NCI-H1694 treated with DMSO at 0.1 percent for 48 hours (cell line): ENCODE results near the gene ANGEL2.
"Not testable (repeated sequence)": the region's sequence is repeated elsewhere in the genome, so short reads cannot be mapped to it uniquely, and the experiment has no call there.

ENCODE experiments used
- DNase-seq: peaks from one replicate; lab custom pipeline; 2025; lab: John Stamatoyannopoulos, UW

Gene ANGEL2

DNA sequence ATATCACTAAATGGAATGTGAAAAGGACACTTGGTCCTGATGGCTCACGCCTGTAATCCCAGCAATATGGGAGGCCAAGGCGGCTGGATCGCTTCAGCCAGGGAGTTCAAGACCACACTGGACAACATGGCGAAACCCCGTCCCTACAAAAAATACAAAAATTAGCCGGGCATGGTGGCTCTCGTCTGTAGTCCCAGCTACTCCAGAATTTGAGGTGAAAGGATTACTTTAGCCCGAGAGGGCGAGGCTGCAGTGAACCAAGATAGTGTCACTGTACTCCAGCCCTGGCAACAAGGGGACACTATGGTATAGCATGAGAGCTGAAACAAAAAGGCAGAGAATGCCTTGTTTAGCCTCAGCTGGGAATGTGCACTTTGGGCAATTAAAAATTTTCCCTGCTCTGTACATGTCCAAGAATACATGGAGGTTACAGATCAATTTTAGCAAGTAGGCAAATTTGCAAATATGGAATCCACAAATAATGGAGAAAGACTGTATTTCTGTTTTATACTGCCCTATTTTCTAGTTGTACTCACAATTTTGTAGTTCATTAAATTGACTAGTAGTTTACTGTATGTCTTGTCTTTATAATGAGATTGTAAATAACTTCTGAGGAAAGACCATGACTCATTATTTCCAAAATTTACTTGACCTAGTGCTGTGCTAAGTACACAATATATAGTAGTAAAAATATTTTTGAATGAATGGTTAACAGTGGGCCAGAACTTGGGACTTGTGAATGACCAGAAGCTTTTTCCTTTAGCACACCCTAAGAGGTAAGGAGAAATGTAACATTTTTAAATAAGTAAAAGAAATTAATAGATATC is 2.0 kb upstream of the ANGEL2 start:
- no peak for DNase-seq

DNA sequence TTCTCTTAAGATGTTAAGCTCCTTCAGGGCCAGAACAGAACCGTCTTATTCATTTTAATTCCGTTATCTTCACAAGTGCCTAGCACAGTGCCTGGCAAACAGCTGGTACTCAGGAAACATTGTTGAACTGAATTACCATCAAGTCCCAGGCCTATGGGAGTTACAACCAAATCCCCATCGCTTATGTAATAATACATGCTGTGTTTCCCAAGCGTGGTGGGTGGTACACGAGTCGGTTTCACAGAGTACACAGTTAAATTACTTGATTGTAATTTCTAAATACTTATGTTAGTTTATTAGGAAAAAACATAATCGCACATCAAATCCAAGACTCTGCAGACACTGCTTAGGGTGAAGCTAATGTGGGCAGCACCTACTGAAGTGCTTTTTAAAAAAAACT is 1.0 kb downstream of the ANGEL2 start:
- DNase-seq, result no peak

DNA sequence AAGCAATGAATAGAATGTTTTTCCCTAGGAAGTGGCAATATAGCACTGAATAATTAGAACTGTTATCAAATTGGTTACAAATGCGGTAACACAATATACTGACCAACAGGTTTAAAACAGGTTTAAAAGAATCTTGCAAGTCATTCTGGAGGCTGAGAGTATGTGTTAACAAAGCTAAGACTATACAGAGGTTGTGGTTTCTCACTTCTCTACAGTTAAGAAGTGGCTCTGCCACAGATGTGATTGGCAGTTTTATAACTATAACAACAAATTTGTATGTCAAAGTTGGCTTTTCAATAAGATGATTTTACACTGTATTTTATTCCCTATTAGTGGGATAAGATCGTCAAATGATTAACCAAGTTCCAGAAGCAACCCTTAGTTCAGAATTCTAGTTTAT is 7.1 kb downstream of the ANGEL2 start:
- DNase-seq, result no peak

DNA sequence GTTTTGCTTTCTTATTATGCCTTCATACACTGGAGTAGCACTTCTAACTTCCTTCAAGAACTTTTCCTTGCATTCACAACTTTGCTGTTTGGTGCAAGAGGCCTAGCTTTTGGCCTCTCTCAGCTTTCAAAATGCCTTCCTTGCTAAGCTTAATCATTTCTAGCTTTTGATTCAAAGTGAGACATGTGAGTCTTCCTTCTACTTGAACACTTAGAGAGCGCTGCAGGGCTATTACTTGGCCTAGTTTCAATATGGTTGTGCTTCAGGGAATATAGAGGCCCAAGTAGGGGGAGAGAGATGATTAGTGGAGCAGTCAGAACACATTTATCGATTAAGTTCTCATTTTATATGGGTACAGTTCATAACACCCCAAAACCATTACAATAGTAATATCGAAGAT is 12.4 kb downstream of the ANGEL2 start:
- no peak for DNase-seq

DNA sequence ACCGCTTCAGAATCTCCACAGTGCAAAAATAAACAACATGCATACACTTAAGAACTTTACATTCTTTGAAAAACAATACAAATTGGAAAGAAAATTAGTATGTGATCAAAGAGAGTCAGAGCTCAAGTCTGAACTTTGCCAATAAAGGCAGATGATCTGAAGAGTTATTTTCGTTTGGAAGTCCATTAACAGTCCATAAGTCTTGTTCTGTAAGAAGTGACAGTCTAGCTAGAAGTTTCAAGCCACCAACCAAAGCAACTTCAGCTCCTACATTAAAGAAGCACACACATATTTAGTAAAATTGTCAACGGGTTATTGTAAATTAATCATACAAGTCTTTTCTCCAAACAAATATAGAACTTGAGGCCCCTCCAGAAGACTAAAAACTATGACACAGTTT is 20.7 kb downstream of the ANGEL2 start:
- DNase-seq, result no peak

DNA sequence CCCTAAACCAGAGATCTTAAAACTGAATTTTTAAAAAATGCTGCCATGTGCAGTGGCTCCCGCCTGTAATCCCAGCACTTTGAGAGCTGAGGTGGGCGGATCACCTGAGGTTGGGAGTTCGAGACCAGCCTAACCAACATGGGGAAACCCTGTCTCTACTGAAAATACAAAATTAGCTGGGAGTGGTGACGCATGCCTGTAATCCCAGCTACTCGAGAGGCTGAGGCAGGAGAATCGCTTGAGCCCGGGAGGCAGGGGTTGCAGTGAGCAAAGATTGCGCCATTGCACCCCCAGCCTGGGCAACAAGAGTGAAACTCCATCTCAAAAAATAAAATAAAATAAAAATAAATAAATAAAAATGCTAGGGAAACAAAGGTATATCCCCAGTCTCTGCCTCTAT is 21.7 kb downstream of the ANGEL2 start:
- DNase-seq, result not testable (repeated sequence)

DNA sequence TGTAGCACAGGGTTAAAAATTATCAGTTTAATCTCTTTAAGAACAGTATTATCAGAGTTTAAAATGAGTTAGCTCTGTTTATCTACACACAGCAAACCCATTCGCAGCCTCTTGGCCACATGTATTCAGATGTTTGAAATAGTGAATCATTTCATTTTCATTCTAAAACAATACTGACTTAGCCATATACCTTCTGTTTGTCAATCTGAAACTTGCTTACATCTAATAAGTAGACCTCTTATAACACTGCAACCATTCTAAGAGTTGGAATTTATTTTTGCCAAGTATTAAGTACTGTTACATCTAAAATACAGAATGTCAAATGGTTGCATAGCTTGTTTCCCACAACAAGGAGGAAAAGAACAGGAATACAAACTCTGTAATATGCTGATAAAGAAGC is 25.4 kb downstream of the ANGEL2 start:
- no peak for DNase-seq

DNA sequence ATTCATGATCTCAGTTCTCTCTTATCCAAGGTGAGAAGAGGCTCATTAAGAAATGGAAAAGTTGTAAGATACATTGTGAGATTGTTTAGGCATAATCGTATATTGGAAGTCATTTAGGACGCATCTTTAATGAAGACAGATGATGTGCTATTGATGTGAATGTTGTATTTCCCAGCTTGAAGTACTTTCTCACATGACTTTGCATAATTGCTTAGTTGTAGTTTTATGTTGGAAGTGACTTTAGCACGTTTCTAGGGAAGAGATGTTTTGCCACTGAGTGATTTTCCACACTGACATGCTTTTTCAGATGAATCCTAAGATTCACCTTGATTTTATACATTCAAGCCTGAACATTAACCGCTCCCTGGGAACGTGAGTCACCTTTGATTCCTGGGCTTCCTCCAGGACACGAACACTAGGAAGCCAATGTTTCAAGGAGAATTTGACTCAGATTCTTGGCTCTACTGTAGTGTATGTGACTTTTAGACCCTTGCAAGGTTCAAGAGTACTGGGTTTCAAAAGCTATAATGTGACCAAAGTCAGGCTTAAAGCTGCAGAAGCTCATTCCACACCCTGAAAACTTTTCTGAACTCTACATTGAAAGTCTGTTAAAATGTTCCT is 27.9 kb downstream of the ANGEL2 start:
- DNase-seq, result no peak

DNA sequence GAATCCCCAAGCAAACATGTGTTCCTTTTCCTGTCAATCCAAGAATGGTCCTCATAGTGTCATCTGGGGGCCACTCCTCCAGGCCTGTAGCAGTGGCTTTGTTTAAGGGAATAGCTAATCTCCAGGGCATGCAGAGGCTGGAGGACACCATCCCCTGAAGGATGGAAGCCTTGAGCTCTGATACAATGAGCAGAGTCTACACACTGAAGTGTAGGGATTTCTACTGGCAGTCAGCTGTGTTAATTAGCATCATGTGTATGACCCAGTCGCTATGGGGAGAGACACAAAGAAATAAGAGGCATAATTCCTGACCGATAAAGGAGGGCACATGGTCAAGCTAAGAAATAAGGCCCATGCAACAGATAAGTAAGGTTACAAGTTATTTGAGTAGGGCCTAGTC is 29.1 kb downstream of the ANGEL2 start:
- DNase-seq, result no peak

DNA sequence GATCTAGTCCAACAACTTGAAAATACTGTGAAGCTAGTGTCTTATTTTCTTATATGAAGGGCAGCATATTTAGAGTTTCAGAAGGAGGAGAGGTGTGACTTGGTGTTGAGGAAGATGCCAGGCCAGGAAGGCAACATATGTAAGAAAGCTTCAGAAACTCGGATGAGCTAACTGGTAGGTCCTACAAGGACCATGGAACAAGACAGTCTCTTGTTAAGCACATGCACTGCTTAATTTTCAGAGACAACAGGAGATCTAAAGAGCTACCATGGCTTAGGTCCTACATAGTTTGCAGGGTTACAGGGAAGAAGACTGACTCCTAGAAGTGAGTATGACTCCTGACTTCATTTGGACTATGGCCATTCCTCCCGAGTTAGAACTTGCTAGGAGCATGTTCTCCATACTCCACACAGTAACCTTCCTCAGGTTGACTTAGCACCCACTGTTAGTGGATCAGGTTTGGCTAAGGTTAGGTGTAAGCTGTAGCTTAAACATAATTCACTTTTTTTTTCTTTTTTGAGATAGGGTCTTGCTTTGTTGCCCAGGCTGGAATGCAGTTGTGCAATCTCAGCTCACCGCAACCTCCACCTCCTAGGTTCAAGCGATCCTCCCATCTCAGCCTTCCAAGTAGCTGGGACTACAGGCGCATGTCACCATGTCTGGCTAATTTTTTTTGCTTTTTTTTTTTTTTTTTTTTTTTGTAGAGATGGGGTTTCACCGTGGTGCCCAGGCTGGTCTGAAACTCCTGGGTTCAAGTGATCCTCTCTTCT is 31.0 kb downstream of the ANGEL2 start:
- DNase-seq, result no peak

DNA sequence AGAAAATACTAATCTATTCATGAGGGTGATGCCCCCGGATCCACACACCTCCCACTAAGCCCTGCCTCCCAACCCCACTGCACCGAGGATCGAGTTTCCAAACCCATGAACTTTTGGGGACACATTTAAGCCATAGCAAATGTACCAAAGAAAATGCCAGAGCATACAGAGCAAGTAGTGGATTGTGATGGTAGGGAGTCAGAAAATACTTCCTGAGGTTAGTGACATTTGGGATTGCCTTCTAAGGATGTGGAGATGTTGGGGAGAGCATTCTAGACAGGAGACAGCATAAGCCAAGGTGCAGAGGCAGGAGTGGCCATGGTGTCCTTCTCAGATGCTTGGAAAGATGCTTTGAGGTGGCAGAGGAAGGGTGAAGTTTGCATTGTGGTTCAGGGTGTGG is 32.2 kb downstream of the ANGEL2 start:
- no peak for DNase-seq

DNA sequence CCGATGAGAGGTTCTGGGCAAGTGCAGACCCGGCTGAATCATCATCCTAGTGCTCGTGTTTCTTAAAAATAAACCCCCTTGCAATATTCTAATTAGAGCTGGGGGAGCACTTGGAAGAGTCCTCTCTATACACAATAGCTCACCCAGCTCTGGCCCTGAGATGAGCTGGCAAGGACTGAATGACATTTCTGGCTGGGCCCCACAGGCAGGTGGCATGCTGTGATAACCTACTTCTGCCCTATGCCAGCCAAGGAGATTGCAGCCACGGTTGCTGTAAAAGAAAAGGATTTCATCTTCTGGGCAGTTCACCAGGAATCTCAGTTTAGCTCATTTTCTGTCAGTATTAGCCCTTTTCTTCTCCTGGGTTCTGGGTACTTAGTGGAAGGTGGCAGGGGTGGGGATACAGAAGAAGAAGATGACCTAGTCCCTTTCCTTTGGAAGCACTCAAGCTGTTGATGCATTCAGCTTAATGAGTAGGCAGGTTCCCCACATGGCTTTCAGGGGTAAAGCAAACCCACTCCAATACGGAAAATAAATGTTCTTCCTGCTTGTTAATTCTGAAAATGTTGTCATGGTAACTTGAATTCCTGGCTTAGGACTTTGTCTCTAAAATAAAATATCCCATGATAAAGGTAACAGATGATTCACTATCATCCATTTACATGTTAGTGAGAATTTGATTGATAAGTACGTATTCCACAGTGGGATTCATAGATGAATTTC is 33.1 kb downstream of the ANGEL2 start:
- DNase-seq, result peak; percentile 7

DNA sequence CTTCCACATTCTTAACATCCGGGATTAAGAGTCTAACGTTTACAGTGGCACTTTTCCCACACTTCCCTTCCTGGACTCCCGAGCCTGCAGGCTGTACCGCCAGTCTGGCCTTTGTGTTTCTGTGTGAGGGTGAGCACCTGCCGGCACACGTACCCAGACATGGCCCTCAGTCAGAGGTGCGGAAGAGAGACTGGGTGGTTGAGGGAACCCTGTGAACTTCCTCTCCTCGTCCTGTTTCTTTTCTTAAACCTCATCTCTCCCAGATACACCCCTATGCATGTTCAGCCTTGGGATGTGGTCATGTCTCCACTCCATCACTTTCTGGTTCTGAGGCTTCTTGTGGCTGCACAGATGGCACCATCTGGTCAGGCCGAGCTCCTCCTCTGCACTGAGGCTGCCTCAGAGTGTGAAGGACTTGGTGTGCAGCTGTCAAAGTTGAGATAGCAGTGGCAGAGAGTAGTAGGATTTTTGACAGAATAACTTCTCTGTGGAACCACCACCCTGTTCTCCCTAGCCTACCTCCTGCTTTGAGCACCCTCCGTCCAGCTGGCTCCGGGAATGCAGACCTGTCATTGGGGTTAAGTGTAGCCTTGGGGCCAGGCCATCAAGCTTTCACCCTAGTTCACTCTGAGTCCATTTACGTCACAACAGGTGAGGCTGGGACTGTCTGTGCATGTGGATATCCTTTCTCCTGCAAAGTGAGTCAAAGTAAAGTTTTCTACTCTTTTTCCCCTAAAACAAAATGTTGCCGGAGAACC is 33.9 kb downstream of the ANGEL2 start:
- DNase-seq, result peak; percentile 56

DNA sequence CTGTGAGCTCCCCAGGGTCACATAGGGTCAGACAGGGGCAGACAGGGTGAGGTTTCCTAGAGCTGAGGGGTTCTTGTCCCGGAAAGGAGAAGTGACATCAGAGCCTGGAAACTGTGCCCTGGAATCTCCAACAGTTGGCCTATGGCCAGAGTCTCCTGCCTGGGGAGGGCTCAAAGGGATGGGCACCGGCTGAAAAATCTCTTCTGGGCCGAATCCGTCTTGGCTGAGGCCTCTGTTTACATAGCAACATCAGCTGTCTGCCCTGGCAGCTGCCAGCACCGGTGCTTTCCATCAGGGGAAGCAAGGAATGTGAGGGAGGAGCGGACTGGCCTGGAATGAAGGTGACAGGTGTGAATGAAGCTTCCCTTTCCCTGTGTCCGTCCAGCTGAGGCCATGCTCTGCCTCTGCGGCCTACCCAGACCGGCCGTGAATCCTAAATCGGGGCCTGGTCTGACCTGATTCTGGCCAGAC is 34.6 kb downstream of the ANGEL2 start:
- peak; percentile 78 for DNase-seq

DNA sequence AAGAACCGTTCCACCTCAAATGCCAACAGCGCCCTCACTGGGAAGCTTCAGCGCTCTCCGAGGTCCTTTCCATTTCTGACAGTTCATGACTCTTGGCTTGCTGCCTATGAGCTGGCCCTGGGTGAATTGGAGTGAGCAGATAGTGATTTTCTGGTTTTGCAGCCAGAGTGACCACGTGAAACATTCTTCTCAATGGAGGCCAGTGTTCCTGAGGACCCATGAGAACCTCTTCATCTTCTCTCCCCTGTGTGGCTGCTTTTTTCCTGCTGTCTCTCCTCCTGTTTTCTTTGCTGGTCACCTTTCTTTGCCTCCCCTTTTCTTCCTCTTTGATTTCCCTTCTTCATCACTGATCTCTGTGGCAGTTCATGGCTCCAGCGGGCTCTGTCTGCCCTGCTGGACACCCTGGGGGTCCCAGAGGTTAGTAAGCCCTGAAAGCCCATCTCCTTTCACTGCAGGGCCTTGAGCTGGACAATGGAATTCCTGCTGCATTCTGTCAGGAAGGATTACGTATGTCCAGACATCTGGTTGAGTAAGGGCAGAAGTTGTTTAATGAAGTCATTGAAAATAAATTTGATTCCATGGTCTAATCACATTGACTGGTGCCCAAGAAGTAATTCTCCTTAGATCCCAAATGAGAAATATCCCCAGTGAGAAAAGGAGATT is 35.4 kb downstream of the ANGEL2 start:
- no peak for DNase-seq

DNA sequence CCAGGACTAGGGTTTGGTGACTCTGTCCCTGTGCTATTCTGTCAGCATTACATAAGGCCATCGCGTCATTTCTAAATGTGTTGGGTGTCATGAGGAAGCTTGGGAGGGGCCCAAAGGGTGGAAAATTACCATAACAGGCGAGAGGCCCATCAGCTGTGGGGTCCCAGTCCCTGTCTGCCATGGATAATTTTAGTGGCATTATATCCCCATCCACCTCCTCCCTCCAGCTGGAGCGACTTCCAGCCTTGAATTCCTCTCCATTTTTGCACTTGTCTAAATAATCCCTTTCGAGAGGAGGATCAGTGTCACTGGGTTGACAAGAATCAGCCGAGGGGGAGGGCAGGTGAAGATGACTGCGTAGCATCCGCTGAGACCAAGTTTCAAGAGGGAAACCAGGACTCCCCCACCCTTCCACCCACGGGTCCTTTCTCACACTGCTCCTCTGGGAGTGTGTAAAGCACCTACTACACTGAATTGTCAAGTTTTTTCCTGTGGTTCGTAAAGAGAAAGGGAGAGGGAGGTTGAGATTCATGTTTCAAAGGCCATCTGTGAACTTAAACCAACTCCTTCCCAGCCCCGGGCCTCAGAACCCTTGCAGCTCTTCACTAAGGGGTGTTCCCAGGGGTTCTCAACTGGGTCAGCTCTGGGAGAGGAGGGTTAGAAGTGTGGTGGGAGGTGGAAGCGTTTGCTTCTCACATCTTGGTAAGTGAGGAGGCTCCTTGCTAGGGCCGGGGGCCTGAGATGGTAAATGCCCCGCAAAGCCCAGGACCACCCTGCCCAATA is 36.1 kb downstream of the ANGEL2 start:
- DNase-seq, result no peak

DNA sequence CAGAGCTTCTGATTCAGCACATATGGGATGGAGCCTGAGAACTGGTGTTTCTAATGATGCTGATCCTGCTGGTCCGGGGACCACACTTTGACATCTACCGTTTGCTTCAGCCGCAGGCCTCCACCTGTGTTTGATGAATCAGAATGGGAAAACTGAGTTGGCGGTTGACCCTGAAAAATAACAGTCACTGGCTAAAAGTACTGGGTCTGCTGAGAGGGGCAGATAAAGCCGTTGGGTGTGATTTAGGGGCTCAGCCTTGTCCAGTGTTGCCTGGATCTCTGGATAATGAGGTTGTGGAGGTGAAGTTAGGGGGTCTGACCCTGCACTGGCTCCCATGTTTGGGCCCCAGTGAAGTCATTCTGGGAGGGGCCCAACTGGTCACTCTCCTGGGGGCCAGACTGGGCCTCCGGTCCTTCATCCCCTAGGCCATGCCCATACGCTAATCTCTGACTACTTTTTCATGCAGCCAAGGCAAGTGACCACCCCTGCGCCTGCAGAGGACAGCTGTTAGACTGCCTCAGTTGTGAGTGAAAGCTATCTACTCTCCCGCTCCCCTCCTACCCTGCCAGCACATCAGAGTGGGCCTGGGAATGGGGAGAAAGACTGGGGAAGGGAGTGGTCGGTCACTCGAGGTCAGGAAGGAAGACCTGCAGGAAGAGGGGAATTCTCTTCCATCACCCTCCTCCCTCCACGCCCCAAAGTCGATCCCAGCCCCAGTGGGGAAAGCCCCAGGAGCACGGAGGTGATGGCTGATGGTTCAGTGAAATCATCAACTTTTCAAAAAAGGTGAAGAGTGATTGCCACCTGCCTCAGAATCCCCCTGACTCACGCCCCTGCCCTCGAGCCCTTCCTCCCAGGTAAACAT is 37.7 kb downstream of the ANGEL2 start:
- no peak for DNase-seq

DNA sequence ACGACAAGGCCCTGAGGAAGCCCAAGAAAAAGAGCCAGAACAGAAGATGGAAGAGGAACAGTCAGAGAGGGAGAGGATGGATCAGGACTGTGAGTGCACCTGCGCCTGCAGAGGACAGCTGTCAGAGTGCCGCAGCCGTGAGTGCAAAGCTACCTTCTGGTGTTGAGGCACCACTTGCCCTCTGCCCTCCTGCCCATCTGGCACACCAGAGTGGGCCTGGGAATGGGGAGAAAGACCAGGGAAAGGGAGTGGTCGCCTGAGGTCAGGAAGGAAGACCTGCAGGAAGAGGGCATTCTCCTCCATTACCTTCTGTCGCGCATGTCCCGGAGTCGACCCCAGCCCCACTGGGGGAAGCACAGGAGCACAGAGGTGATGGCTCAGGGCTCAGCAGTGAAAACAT is 39.1 kb downstream of the ANGEL2 start:
- DNase-seq, result no peak
